ENCODE data around the gene AHSP.
"Not testable (repeated sequence)": the region's sequence is repeated elsewhere in the genome, so short reads cannot be mapped to it uniquely, and the experiment has no call there.

AHSP gene

GRCh38 chr16:31501226-31501965 is 26.3 kb upstream of the AHSP start:
- no peak for DNase-seq (ENCODE audit: low read depth)

- DNase-seq (ENCODE audit: low read depth) = no peak
Observed at GRCh38 chr16:31501966-31502348, 25.7 kb upstream of the AHSP start.

- DNase-seq (ENCODE audit: low read depth) = peak; percentile 47
Observed at GRCh38 chr16:31502981-31503380, 24.7 kb upstream of the AHSP start.

GRCh38 chr16:31503555-31503954 is 24.1 kb upstream of the AHSP start:
- DNase-seq (ENCODE audit: low read depth) = not testable (repeated sequence)

- no peak for DNase-seq (ENCODE audit: low read depth)
Observed at GRCh38 chr16:31504159-31504558, 23.5 kb upstream of the AHSP start.

DNA sequence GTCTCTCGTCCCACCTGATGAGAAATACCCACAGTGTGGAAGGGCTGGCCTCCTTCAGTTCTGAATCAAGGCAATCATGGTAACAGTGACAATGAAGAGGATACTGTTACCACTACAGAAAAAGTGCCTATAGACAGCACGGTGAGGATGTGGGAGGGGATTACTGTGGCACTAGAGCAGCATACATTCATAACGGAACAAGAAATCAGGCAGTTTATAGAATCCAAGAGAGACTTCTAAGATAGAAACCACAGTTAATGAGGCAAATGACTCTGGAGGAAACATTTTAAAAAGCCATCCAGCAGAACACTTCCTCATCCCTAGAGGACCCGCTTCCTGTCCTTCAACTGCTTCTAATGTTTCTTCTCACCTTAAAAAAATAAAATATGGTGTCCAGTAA is 22.2 kb upstream of the AHSP start:
- DNase-seq (ENCODE audit: low read depth) = no peak

GRCh38 chr16:31507617-31507928 is 20.1 kb upstream of the AHSP start:
- DNase-seq (ENCODE audit: low read depth) = no peak

DNA sequence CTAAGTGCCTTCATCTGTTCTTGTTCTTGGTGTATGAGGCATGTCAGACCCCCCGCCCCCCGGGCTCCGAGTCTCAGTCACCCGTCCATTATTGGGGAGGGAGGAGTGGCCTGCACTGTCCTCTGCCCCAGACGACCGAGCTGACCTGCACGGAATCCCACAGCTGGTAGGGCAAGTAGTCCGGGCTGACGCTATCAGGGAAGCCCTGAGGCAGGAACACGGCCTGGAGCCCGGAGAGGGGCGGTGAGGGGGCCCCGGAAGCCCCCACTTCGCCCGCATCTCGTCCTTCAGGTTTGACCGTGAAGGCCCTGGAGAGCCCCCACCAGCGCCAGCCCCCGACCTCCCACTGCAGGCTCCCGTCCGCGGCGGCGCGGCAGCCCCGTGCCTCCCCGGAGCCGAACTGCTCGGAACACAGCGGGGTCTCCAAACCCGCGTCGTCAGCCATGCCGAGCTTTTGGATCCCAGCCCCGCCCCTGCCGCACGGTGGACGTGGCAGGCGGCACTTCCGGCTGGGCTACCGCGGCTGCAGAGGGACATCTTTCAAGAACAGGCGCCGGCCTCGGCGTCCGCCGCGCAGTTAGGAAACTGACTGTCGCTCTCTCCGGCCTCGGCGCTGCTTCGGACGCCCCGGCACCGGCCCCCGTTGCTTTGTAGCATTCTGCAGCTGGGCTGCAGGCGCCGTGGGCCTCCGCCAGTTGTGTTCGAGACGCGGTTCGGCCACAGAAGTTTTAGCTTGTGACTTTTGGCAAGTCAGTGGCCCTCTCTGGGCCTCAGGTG is 19.6 kb upstream of the AHSP start, which contains the start of gene RUSF1:
Gene RUSF1, minus strand, starts transcription at position 463 of the 777 bp plus-strand sequence. Its CDS starts 18 bp downstream, at position 445.
- DNase-seq (ENCODE audit: low read depth) = peak; percentile 88

- DNase-seq (ENCODE audit: low read depth) = peak; percentile 44
Observed at GRCh38 chr16:31508706-31509195, 18.9 kb upstream of the AHSP start.

- DNase-seq (ENCODE audit: low read depth) = peak; percentile 67
Observed at GRCh38 chr16:31513126-31513525, 14.6 kb upstream of the AHSP start.

DNA sequence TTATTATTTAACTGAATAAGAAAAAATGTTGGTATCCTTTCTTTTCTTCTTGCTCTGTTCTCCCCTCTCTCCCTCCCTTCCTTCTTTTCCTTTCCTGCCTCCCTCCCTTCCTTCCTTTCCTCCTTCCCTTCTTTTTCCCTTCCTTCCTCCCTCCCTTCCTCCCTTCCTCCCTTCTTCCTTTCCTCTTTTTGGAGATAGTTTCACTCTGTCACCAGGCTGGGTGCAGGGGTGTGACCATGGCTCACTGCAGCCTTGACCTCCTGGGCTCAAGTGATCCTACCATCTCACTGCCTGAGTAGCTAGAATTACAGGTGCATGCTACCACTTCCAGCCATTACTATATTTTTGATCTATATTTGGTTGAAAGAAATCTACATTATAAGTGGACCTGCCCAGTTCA is 13.8 kb upstream of the AHSP start:
- DNase-seq (ENCODE audit: low read depth) = no peak

DNA sequence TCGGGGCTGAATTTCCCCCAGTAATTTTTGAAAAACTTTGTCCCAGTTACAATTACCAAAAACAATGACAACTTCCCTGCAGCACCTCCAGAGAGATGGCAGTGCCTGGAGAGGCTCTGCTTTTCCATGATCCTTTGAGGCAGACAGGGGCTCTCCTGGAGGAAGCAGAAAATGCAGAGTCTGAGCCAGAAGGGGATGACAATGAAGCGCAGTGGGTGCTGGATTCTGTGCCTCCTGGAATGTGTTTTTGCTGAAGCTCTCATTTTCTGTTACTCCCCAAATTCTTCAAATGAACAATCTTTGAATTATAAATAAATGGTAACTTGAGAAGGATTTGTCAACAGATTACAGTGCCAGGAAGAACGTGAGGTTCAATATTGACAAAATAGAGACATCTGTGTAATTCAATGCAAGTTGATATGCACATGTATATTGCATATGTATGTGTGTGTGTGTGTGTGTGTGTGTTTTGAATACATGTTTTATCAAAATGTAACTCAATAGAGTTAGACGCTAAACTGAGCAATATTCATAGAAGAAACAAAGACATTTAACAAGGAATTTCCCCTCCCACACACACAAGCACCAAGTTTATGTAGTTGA is 9.8 kb upstream of the AHSP start:
- no peak for DNase-seq (ENCODE audit: low read depth)

DNA sequence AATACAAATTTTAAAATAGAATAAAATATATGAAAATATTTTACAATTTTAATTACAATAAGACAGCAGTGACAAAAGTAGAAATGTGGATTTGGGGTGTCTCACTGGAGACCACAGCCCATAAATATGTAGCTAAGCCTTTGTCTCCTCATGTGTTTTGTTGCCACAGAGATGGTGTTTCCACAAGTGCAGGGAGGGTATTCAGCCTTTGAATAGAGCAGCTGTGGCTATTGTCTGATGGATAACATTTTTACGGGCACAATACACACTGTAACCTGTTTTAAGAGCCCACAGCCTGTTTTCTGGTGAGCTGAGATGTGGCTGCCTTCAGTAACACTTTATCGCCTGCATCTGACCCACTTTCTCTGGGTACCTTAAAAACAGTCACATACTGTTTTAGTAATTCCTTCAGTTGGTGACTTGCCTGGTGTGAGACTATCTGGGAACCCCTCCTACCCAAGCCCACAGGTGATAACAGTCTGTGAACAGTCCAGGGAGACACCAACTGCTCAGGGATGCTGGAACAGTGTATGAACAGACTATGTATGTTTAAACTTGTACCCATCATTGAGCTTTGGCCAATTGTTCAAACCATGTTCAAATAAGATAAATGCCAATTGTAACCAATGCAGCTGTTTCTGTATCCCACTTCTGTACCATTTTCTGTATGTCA is 7.8 kb upstream of the AHSP start:
- no peak for DNase-seq (ENCODE audit: low read depth)

GRCh38 chr16:31521368-31521767 is 6.3 kb upstream of the AHSP start:
- no peak for DNase-seq (ENCODE audit: low read depth)

GRCh38 chr16:31522071-31522470 is 5.6 kb upstream of the AHSP start:
- DNase-seq (ENCODE audit: low read depth) = no peak

DNA sequence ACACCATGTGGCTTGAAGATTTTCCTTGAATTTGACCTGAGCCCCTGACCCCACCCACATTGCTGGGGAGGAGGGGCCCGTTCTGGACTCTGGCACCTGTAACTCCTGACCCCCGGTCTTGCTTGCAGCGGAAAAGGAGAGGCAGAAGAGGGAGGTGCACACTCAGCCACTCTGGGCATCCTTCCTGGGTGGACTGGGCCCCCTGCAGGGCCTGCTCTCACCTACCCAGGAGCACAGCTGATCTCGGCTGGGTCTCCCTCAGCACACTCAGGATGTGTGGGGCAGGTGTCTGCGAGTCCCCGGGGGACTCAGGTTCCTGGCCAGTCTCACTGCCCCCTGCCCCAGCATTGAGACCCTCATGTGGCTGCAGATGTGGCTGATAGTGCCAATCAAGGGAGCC is 3.9 kb upstream of the AHSP start:
- not testable (repeated sequence) for DNase-seq (ENCODE audit: low read depth)

DNA sequence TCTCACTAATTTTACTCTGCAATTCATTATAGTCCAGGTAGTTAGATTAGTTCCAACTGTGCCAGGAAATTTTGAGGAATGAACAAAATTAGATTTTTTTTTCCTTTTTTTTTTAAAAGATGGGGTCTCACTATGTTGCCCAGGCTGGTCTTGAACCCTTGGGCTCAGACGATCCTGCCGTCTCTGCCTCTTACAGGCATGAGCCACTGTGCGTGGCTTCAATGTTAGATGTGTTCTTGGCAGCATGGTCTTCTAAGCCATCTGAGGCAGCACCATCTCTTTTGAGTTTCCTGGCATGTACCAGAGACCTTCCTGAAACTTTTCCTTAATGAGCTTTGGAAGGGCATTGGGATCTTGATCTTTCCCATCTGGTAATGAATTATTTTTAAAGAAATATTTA is 2.6 kb upstream of the AHSP start:
- DNase-seq (ENCODE audit: low read depth) = no peak

DNA sequence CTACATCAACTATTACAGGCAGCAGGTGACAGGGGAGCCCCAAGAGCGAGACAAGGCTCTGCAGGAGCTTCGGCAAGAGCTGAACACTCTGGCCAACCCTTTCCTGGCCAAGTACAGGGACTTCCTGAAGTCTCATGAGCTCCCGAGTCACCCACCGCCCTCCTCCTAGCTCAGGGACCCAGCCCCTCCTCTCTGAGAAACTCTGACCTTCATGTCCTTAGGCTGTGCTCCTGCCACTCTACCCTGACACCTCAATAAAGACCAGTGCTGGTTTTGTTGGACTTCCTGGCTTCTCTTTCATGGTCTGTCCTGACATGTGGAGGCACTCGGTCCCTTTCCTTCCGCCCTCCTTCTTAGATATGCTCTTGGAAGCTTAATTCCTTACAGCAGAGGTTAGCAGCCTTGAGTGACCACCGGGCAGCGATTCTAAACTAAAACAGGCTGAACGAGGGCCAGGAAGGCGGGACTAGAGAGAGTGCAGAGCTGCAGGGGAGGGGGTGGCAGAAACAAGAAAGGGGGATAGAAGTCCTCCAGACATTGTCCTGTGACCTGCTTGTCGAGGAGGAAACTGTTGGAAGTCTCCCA is 915 bp downstream of the AHSP start:
- no peak for DNase-seq (ENCODE audit: low read depth)

DNA sequence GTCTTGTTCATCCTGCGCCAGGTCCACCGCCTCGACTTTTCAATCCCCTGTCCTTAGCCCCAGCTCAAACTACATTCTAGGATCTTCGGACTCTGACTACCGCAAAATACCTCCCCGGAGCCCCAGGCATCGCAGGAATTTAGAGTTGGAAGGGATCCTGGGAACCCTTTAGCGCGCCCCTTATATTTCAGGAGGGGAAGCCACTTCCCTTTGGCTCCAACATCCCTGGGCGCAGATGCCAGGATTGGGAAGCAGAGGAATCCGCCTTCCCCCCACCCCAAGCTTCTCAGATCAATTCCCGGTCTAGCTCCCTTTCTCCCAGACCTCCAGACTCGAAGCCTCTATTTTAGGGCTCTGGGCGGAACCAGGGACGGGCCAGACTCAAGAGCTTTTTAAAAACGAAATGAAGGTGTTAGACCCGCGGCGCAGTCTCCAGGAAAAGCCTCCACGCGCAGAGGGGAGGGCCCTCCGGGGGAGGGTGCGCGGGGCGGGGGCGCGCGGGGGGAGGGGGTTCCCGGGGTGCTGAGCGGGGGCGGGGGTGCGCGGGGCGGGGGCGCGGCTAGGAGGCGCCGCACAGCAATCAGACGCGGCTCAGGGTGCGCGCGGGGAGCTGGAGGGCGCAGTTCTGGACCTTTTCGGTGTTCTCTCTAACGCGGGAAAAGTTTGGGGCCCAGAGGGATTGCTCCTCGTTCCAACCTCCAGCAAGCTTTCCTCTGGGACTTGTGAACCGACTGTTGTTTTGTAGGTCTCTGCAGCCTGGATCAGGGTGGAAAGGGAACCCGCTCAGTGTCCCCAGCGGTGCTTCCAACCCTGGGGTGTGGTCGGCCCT is 1.6 kb downstream of the AHSP start:
- DNase-seq (ENCODE audit: low read depth) = peak; percentile 38

GRCh38 chr16:31529937-31530312 is 2.2 kb downstream of the AHSP start:
- DNase-seq (ENCODE audit: low read depth) = no peak

- no peak for DNase-seq (ENCODE audit: low read depth)
Observed at GRCh38 chr16:31530405-31530804, 2.7 kb downstream of the AHSP start.

Measured in iris pigment epithelial cell (primary cell).